ENCODE measurements around the gene ZNF580. TPM values are rescaled to one million over a fixed set of nuclear protein-coding genes. Genes with fewer than 3 reads are reported as not detected.

The ZNF580 gene
- total and polyA plus RNA-seq, 9 of the 15 experiments (the other 6 are each of a cell fraction or from before 2014, with no cell fraction given) = 2.3 to 47.4 (median 6.0) TPM

- TF ChIP-seq PML (IDR thresholded peaks at IDR 0.05; ENCODE audit: low read length) = no peak
- TF ChIP-seq SREBF2 (CRISPR knock-in tag; IDR thresholded peaks at IDR 0.05) = no peak
- no peak for TF ChIP-seq ERF (CRISPR knock-in tag; IDR thresholded peaks at IDR 0.05)
- no peak for TF ChIP-seq PCBP2 (IDR thresholded peaks at IDR 0.05; ENCODE audit: low read depth, low read length, poor library complexity, severe bottlenecking)
- no peak for TF ChIP-seq ADNP (tag; IDR thresholded peaks at IDR 0.05)
- no peak for TF ChIP-seq DMBX1 (CRISPR knock-in tag; IDR thresholded peaks at IDR 0.05; ENCODE audit: borderline replicate concordance)
- TF ChIP-seq TCF3 (CRISPR knock-in tag; IDR thresholded peaks at IDR 0.05) = no peak
- TF ChIP-seq PYGO2 (tag; IDR thresholded peaks at IDR 0.05) = no peak
- peak; percentile 76; the same call in 1 of the 2 replicates for TF ChIP-seq ETV5 (CRISPR knock-in tag; IDR thresholded peaks at IDR 0.05; ENCODE audit: low read depth)
- no peak for TF ChIP-seq CUX1 (CRISPR knock-in tag; IDR thresholded peaks at IDR 0.05)
- no peak for TF ChIP-seq ARID3A (IDR thresholded peaks at IDR 0.05; ENCODE audit: borderline replicate concordance, low read depth, low read length)
- TF ChIP-seq HES1 (IDR thresholded peaks at IDR 0.05; ENCODE audit: low read depth) = no peak
- TF ChIP-seq SRSF3 (IDR thresholded peaks at IDR 0.05; ENCODE audit: insufficient read depth, low read length) = no peak
- no peak for TF ChIP-seq NFYB (IDR thresholded peaks at IDR 0.05; ENCODE audit: extremely low read depth, insufficient read length)
These were observed 34.9 kb upstream of the ZNF580 start, which contains the start of gene ZNF865 (continued) for GRCh38 chr19:55605637-55606470.
